Parathyroid adenoma (tissue), 2 donors: Measurements from ENCODE around the gene EFNA5.

ENCODE experiments used
- H2AFZ ChIP-seq: fragments of 300-600 bp; sonication (generic); one replicate; pipeline ENCODE4 v1.7.0; 2017; ENCODE audit warnings: antibody characterized with exemption, mild to moderate bottlenecking
- H3K27ac ChIP-seq: fragments of 300-600 bp; sonication (generic); one replicate; pipeline ENCODE4 v1.7.0; 2017
- H3K27me3 ChIP-seq: fragments of 300-600 bp; sonication (generic); one replicate; pipeline ENCODE4 v1.7.0; 2017; ENCODE audit warnings: low read length; ENCODE audit not compliant: control insufficient read depth, insufficient read depth
- H3K36me3 ChIP-seq: fragments of 300-600 bp; sonication (generic); one replicate; pipeline ENCODE4 v1.7.0; 2017; ENCODE audit warnings: low read length; ENCODE audit not compliant: control insufficient read depth, insufficient read depth
- H3K4me1 ChIP-seq: fragments of 300-600 bp; sonication (generic); one replicate; pipeline ENCODE4 v1.7.0; 2017; ENCODE audit warnings: control low read depth
- H3K4me2 ChIP-seq: fragments of 300-600 bp; sonication (generic); one replicate; pipeline ENCODE4 v1.7.0; 2017; ENCODE audit warnings: low read length
- H3K4me3 ChIP-seq: fragments of 300-600 bp; sonication (generic); one replicate; pipeline ENCODE4 v1.7.0; 2017; ENCODE audit warnings: low read depth, low read length
- H3K79me2 ChIP-seq: fragments of 300-600 bp; sonication (generic); one replicate; pipeline ENCODE4 v1.7.0; 2017; ENCODE audit warnings: control low read depth
- H3K9ac ChIP-seq: fragments of 300-600 bp; sonication (generic); one replicate; pipeline ENCODE4 v1.7.0; 2017; ENCODE audit warnings: mild to moderate bottlenecking
- H3K9me3 ChIP-seq: fragments of 300-600 bp; sonication (generic); one replicate; pipeline ENCODE4 v1.7.0; 2017; ENCODE audit warnings: low read length; ENCODE audit not compliant: control insufficient read depth
- TF ChIP-seq, protein P1 (sequence below): fragments of 300-600 bp; sonication (generic); IDR thresholded peaks from one replicate; pipeline ENCODE4 v1.7.0; 2017; ENCODE audit warnings: antibody characterized with exemption, mild to moderate bottlenecking
- donor health status: primary hyperparathyroidism.

Gene EFNA5

DNA sequence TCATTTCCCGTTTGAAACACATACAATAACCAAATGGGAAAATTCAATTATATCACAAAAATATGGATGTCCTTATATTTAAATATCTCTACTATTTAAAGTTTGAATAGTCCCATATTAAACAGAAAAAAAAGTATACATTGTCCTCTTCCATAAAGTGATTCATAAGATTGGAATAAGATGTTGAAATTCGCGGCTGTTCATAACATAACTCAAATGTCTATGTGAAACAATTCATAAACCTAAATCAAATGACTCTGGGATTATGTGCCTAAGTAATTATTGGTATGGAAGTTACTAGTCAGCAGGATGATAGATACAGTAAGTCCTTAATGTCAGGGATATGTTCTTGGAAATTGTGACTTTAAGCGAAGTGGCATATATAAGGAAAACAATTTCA, 3.9 kb upstream of the EFNA5 start:
- TF ChIP-seq, protein P1, sequence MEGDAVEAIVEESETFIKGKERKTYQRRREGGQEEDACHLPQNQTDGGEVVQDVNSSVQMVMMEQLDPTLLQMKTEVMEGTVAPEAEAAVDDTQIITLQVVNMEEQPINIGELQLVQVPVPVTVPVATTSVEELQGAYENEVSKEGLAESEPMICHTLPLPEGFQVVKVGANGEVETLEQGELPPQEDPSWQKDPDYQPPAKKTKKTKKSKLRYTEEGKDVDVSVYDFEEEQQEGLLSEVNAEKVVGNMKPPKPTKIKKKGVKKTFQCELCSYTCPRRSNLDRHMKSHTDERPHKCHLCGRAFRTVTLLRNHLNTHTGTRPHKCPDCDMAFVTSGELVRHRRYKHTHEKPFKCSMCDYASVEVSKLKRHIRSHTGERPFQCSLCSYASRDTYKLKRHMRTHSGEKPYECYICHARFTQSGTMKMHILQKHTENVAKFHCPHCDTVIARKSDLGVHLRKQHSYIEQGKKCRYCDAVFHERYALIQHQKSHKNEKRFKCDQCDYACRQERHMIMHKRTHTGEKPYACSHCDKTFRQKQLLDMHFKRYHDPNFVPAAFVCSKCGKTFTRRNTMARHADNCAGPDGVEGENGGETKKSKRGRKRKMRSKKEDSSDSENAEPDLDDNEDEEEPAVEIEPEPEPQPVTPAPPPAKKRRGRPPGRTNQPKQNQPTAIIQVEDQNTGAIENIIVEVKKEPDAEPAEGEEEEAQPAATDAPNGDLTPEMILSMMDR, result no peak
- Histone ChIP-seq H3K4me2 (no peak overlapping the region), H2AFZ (no peak overlapping the region), H3K79me2 (no peaks in the 10 kb centered on the region), H3K4me3 (no peak overlapping the region), H3K27ac (no peak overlapping the region), H3K36me3 (no peaks in the 10 kb centered on the region), H3K4me1 (peaks cover 3% of the 10 kb centered on the region), H3K9ac (no peak overlapping the region), H3K27me3 (no peaks in the 10 kb centered on the region), H3K9me3 (no peaks in the 10 kb centered on the region)

- TF ChIP-seq, protein P1, result peak; percentile 96
- peak overlapping the region; percentile 47 for H3K4me3 ChIP-seq
- peaks cover 3% of the 10 kb centered on the region for H3K4me1 ChIP-seq
- no peaks in the 10 kb centered on the region for H3K9me3 ChIP-seq
- no peaks in the 10 kb centered on the region for H3K27me3 ChIP-seq
- H3K9ac ChIP-seq, result no peak overlapping the region
- H3K79me2 ChIP-seq, result no peaks in the 10 kb centered on the region
- peak overlapping the region; percentile 99 for H3K4me2 ChIP-seq
- H3K36me3 ChIP-seq, result no peaks in the 10 kb centered on the region
- H3K27ac ChIP-seq, result peak overlapping the region; percentile 15
- H2AFZ ChIP-seq, result peak overlapping the region; percentile 76
Observed at GRCh38 chr5:107673368-107674136, 2.8 kb upstream of the EFNA5 start.

GRCh38 chr5:107673039-107673367, 2.3 kb upstream of the EFNA5 start:
- H3K9me3 ChIP-seq, result no peaks in the 10 kb centered on the region
- no peaks in the 10 kb centered on the region for H3K79me2 ChIP-seq
- peak overlapping the region; percentile 99 for H3K4me2 ChIP-seq
- H3K27ac ChIP-seq, result peak overlapping the region; percentile 15
- TF ChIP-seq, protein P1, result no peak
- no peaks in the 10 kb centered on the region for H3K36me3 ChIP-seq
- H3K27me3 ChIP-seq, result no peaks in the 10 kb centered on the region
- H2AFZ ChIP-seq, result peak overlapping the region; percentile 76
- H3K9ac ChIP-seq, result no peak overlapping the region
- peaks cover 3% of the 10 kb centered on the region for H3K4me1 ChIP-seq
- peak overlapping the region; percentile 47 for H3K4me3 ChIP-seq

DNA sequence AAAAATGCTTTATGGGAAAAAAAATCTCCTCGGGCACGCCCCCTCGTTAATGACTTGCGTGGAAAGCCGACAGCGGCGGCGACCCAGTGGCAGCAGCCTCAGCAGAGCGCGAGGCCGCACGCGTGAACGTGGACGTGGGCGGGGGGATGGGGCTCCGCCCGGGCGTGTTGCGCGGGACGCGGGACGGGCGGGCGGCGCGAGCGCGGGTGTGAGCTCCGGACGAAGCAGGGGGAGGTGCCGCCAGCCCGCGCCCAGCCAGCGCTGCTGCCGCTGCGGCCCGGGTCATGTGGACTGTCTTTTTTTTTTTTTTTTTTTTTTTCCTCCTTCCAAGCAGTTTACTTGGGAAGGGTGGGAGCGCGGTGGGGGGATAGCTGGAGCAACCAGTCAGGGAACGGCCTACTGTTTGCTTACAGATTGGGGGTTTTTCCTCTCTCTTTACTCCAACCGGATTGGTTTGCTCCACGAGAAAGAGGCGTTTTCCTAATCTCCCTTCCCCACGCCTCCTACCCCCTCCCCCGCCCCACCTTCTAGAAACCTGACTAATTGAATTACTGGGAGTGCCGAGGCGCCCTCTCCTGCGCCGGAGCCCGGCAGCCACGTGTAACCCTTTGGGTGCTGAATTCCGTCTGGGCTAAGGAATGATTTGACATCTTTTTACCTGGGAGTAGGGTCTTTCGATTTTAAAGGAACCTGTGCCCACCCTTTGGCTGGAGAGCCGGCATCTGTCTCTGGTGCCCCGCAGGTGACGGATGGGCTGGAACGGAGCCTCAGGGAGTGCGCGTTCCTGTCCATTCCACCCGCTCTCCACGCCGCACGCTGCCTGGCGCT, 1.7 kb upstream of the EFNA5 start:
- TF ChIP-seq, protein P1, result no peak

More for the DNA sequence above, 1.7 kb upstream of the EFNA5 start:
- Histone ChIP-seq H2AFZ (peak overlapping the region; percentile 76), H3K27ac (no peak overlapping the region), H3K27me3 (no peaks in the 10 kb centered on the region), H3K4me1 (peaks cover 3% of the 10 kb centered on the region), H3K9ac (no peak overlapping the region), H3K9me3 (no peaks in the 10 kb centered on the region), H3K4me3 (peak overlapping the region; percentile 47), H3K4me2 (peak overlapping the region; percentile 99), H3K79me2 (no peaks in the 10 kb centered on the region), H3K36me3 (no peaks in the 10 kb centered on the region)
